C1 segment of cervical spinal cord (tissue), 14 donors: ENCODE data around the gene GAL.

Experiments
- DNase-seq, 14 donors: peaks; one replicate each; lab custom pipeline; 2025; lab: John Stamatoyannopoulos, UW

Gene GAL

DNA sequence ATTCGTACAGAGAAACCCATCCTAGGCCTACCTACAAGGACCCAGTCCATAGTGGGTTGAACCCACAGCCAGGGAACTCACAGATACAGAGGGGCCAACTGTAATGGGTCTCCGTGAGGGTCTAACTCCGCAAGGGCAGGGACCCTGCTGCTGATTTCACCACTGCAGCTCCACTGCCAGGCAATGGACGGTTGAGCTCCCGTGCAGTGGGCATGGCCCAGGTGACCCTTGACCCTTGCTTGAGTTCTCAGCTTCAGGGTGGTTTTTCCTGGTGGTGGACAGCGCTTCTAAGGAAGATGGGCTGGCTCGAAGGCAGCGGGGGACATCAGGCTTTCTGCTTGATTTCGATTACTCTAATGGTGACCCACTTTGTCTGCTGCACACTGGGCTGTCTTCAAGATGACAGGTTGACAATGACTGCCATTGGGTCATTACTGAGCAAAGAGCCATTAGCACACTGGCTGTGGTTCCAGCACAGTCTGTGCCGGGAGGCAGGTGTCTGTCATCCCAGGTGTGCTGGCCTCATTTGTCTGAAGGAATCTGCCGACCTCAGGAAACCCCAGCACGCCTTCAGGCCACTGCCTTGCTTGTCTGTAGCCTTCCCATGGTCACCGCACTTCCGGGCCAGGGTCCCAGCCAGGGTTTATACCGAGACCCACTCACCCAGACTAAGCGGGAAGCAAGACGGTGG, 3.7 kb upstream of the GAL start:
- DNase-seq, result no peak

DNA sequence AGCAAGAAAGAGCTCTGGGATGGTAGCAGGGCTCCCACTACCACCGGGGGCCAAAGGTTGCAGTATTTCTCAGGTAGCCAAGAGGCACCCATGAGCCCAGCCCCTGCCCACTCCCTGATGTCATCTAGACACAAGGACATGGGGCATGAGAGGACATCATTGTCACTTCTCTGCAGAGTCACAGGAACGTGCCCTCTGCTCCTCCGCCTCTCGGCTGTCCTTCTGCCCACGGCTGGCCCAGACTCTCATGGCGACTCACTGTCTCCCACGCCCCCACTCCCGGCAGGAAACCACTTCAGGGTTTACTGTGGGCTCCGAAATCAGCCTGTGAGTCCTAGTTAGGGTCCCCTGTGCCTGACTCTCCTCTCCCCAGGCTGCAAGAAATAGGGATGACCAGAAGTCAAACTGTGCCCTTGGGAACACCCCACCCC, 1.8 kb upstream of the GAL start:
- no peak for DNase-seq

DNA sequence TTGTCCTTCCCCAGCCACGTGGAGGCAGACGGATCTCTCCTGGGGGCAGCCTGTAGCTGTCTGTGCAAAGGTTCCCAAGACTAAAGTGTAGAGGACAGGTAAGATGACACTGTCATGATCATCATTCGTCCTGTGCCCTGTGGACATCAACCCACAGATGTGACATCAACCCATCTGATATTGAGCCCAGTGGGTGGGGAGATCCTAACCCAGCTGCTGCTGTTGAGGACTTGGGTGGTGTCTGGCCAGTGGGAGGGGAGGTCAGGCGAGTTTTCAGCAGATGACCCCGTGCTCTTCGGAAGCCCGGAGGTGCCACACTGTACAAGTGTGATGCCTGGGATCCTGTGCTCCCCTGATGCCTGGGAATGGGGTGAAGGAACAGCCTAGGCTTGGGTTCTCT, 1.2 kb upstream of the GAL start:
- no peak for DNase-seq

GRCh38 chr11:68683536-68684384, 584 bp upstream of the GAL start:
- DNase-seq, result no peak

DNA sequence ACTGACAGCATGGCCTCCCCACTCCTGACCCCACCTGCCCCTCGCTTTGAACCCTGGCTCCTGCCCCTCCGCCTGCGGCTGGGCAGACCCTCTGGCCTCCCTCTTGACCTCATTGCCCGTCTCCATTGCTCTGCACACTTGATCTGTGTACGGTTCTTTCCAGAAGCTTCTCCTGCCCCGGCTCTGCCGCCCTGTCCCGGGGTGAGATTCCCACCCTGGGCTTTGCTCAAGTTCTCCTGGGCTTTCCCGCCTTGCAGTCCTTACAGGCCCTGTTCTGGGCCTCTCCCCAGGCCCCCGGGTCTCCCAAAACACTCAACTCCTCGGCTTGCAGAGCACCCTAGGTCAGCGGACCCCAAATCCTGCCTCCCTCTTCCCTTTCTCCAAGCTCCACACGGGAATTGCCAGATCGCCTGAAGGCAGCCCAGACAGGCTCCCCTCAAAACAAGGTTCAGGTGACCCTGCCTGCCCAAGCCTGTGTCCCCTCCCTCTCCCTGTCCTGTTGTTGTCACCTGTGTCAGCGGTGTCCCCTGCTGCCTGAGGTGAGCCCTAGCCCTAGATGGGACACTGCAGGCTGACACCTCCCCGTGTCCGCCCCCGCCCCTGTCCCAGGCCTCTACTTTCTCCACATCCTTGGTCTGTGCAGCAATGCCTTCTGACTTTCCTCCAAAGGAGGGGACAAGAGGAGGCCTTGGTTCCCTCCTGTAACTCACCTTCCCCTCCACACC, 1.5 kb downstream of the GAL start:
- DNase-seq, result no peak

GRCh38 chr11:68686486-68686885, 2.1 kb downstream of the GAL start:
- DNase-seq, result no peak

GRCh38 chr11:68687311-68687710, 3.0 kb downstream of the GAL start:
- DNase-seq, result no peak

DNA sequence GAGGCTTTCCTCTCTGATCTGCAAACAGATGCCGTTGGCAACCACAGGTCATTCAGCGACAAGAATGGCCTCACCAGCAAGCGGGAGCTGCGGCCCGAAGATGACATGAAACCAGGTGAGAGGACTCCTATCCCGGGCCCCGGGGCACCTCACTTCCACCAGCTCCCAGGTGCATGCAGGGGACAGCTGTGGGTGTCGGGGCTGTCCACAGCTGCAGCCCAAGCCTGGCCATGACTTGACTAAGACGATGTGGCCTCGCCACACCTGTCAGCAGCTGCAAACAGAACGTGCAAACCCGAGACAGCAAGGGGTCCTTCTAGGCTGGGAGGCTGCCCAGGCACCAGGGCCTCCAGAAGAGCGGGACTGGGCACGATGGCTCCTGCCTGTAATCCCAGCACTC, 3.6 kb downstream of the GAL start:
- DNase-seq, result no peak

DNA sequence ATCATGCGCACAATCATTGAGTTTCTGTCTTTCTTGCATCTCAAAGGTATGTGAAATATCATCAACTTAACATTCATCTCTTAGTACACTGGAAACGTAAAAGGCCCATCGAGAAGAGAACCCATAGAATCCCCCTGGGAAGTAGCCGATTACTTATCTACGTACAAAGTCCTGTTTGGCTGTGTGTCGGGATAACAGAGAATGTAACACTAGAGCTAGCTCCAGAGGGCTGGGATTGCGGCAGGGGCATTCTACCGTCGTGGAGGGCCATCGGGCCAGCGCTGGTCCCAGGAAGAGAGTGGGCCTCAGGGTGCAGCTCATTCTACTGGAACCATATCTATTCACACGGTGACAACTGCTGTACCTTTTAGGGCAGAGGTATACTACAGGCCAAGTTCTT, 4.5 kb downstream of the GAL start:
- DNase-seq, result no peak

GRCh38 chr11:68689737-68690625, 5.6 kb downstream of the GAL start:
- DNase-seq, result no peak

DNA sequence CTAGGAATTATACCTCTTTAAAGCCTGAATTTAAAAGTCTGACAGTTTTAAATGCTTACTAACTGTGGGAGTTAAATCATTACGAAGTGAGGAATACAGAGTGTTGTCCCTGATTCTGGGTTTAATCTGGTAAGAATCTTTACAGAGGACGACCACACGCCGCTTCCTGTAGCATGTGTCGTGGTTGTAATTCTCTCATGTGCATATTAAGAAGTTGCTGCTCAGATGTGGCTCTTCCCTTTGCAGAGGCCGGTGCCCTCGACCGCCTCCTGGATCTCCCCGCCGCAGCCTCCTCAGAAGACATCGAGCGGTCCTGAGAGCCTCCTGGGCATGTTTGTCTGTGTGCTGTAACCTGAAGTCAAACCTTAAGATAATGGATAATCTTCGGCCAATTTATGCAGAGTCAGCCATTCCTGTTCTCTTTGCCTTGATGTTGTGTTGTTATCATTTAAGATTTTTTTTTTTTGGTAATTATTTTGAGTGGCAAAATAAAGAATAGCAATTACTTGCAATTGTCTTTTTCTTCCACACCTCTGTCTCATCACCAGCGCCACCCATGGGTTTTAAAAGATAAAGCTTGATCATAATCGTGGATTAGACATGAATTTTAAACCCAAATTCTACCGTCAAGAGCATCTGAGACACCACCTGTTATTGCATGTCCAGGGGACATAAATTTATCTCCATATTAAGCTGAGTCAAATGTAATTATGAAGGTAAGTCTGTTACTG, 6.5 kb downstream of the GAL start:
- DNase-seq, result no peak

- DNase-seq, result no peak
Measured at GRCh38 chr11:68691402-68691784, 7.0 kb downstream of the GAL start.

- no peak for DNase-seq
Measured at GRCh38 chr11:68692115-68692514, 7.8 kb downstream of the GAL start.

- no peak for DNase-seq
Measured at GRCh38 chr11:68692871-68693483, 8.6 kb downstream of the GAL start.

- DNase-seq, result no peak
Measured at GRCh38 chr11:68693484-68693882, 9.1 kb downstream of the GAL start.

GRCh38 chr11:68694431-68695297, 10.3 kb downstream of the GAL start:
- no peak for DNase-seq

GRCh38 chr11:68695531-68695930, 11.2 kb downstream of the GAL start:
- no peak for DNase-seq

DNA sequence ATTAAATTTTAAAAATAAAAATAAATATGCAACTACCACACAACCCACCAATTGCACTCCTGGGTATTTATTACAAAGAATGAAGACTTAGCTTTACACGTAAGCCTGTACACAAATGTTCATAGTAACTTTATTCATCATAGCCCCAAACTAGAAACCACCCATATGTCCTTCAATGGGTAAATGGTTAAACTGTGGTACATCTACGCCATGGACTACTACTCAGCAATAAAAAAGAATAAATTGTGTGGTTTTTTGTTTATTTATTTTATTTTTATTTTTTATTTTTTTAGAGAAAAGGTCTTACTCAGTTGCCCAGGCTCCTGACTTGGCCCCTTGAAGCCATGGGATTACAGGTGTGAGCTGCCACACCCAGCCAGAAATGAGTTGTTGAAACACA, 14.6 kb downstream of the GAL start:
- no peak for DNase-seq

DNA sequence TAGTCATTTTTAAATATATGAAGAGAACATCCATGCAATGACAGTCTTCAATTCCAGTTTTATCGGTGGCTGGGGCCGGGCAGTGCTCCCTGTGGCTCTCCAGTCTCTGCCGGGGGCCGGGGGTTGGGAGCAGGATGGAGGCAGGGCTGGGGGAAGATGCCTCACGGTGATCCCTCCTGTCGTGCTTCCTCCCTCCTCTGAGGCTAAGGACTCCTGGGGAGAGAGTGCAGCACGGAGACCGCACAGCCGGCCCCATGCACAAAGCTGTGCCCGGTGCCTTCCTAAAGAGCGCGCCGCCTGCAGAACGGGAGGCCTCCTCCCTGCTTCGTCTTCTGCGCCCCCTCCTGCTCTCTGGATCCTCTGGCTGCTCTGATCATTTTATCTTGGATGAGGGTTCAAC, 20.5 kb downstream of the GAL start:
- DNase-seq, result no peak
